Duodenal mucosa (tissue), 2 donors: ENCODE data around the gene PTGIR.

ENCODE experiments used
- H3K27ac ChIP-seq: one replicate; pipeline ENCODE4 v1.7.0; 2013; ENCODE audit warnings: low read depth, low read length
- H3K27me3 ChIP-seq, 2 donors: one replicate each; pipeline ENCODE4 v1.7.0; 2013; ENCODE audit warnings: low read length in 2 of 2, control low read depth in 1 of 2; ENCODE audit not compliant: insufficient read depth in 2 of 2, control insufficient read depth in 1 of 2
- H3K36me3 ChIP-seq, 2 donors: one replicate each; pipeline ENCODE4 v1.7.0; 2013; ENCODE audit warnings: low read length in 2 of 2, control low read depth in 1 of 2; ENCODE audit not compliant: insufficient read depth in 2 of 2, control insufficient read depth in 1 of 2
- H3K4me1 ChIP-seq, 2 donors: one replicate each; pipeline ENCODE4 v1.7.0; 2013; ENCODE audit warnings: low read length in 2 of 2, control low read depth in 1 of 2; ENCODE audit not compliant: insufficient read depth in 2 of 2, control insufficient read depth in 1 of 2
- H3K4me3 ChIP-seq, 2 donors: one replicate each; pipeline ENCODE4 v1.7.0; 2013; ENCODE audit warnings: low read length in 2 of 2, low read depth in 1 of 2
- H3K9ac ChIP-seq, 2 donors: one replicate each; pipeline ENCODE4 v1.7.0; 2013; ENCODE audit warnings: low read length in 2 of 2, low read depth in 1 of 2
- H3K9me3 ChIP-seq, 2 donors: one replicate each; pipeline ENCODE4 v1.7.0; 2013; ENCODE audit warnings: low read length in 2 of 2, control low read depth in 1 of 2; ENCODE audit not compliant: control insufficient read depth in 1 of 2

PTGIR gene

GRCh38 chr19:46585539-46585938 lies 39.4 kb downstream of the PTGIR start:
- Histone ChIP-seq H3K36me3 (no peaks in the 10 kb centered on the region), H3K27ac (no peak overlapping the region), H3K9me3 (no peaks in the 10 kb centered on the region), H3K4me1 (no peaks in the 10 kb centered on the region), H3K4me3 (no peak overlapping the region), H3K27me3 (no peaks in the 10 kb centered on the region), H3K9ac (no peak overlapping the region)

DNA sequence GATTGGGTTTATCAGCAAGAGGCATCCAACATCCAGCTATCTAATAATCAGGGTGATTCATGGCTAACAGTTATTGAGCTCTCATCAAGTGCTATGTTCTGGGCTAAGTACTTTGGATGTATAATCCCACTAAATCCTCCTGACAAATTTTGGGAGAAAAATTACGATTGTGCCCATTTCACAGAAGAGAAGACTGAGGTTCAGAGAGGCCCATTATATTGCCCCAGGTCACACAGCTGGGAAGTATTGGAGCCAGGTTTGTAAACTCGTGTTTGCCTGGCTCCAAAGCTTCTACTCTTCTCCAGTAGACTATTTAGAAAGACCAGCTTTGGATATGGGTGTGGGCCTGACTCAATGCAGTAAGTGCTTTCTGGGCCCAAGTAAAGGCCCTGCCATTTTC lies 44.6 kb downstream of the PTGIR start:
- Histone ChIP-seq H3K4me3 (no peak overlapping the region), H3K9ac (no peak overlapping the region), H3K27me3 (no peaks in the 10 kb centered on the region), H3K9me3 (no peaks in the 10 kb centered on the region), H3K4me1 (no peaks in the 10 kb centered on the region), H3K36me3 (no peaks in the 10 kb centered on the region), H3K27ac (no peak overlapping the region)

- Histone ChIP-seq H3K9me3 (no peaks in the 10 kb centered on the region), H3K27me3 (no peaks in the 10 kb centered on the region), H3K4me1 (no peaks in the 10 kb centered on the region), H3K36me3 (no peaks in the 10 kb centered on the region), H3K4me3 (no peak overlapping the region), H3K27ac (no peak overlapping the region), H3K9ac (no peak overlapping the region)
Observed at GRCh38 chr19:46579361-46579879, 45.5 kb downstream of the PTGIR start.

DNA sequence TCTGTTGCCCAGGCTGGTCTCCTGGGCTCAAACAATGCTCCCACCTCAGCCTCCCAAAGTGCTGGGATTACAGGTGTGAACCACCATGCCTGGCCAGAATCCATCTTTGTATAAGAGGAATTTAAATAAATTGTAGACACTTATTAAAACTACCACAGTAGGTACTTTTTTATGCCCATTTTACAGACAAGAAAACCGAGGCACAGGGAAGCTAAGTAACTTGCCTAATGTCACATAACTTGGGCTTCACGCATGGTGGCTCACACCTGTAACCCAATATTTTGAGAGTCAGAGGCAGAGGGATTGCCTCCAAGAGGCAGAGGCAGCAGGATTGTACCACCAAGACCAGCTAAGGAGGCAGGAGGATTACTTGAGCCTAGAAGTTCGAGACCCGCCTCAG lies 46.4 kb downstream of the PTGIR start:
- Histone ChIP-seq H3K4me1 (no peaks in the 10 kb centered on the region), H3K27me3 (no peaks in the 10 kb centered on the region), H3K9ac (no peak overlapping the region), H3K9me3 (no peaks in the 10 kb centered on the region), H3K27ac (no peak overlapping the region), H3K36me3 (no peaks in the 10 kb centered on the region), H3K4me3 (no peak overlapping the region)

DNA sequence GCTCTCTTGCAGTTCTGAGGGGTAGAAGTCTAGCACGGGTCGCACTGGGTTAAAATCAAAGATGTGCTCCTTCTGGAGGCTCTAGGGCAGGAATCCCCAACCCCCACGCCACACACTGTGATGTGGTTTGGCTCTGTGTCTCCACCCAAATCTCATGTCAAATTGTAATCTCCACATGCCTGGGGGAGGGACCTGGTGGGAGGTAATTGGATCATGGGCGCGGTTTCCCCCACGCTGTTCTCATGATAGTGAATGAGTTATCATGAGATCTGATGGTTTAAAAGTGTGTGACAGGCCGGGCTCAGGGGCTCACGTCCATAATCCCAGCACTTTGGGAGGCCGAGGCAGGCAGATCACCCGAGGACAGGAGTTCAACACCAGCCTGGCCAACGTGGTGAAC lies 50.4 kb downstream of the PTGIR start:
- no peaks in the 10 kb centered on the region for H3K27me3 ChIP-seq
- no peaks in the 10 kb centered on the region for H3K9me3 ChIP-seq
- H3K36me3 ChIP-seq = no peaks in the 10 kb centered on the region
- H3K4me1 ChIP-seq = no peaks in the 10 kb centered on the region
- no peak overlapping the region for H3K9ac ChIP-seq
- no peak overlapping the region for H3K27ac ChIP-seq
- no peak overlapping the region for H3K4me3 ChIP-seq

DNA sequence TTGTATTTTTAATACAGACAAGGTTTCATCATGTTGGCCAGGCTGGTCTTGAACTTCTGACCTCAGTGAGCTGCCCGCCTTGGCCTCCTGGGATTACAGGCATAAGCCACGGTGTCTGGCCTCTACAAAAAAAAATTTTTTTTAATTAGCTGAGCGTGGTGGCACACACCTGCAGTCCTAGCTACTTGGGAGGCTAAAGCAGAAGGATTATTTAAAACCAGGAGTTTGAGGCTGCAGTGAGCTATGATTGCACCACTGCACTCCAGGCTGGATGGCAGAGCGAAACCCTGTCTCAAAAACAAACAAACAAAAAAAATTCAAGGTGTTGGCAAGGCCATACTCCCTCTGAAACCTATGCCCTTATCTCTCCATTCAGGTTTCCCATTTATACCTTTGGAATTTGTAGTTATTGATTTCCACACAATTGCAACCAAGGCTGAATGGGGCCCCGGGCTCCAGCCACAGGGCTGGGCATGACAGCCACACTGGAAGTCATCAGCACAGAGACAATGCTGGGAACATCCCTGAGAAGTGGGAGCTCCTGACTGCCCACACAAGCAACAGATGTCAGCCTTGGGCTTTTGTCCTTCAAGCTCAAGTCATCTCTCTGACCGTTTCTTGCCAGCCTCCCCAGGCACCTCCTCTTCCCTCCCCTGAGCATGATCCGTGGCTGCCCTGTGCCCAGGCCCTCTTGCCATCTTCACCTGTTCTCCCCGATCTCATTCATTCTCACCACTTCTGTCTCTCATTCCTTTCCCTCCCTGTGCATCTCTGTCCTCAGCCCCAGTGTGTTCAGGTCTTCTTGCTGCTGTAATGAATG lies 51.0 kb downstream of the PTGIR start:
- Histone ChIP-seq H3K36me3 (no peaks in the 10 kb centered on the region), H3K4me1 (no peaks in the 10 kb centered on the region), H3K27me3 (no peaks in the 10 kb centered on the region), H3K4me3 (no peak overlapping the region), H3K9me3 (no peaks in the 10 kb centered on the region), H3K9ac (no peak overlapping the region), H3K27ac (no peak overlapping the region)

DNA sequence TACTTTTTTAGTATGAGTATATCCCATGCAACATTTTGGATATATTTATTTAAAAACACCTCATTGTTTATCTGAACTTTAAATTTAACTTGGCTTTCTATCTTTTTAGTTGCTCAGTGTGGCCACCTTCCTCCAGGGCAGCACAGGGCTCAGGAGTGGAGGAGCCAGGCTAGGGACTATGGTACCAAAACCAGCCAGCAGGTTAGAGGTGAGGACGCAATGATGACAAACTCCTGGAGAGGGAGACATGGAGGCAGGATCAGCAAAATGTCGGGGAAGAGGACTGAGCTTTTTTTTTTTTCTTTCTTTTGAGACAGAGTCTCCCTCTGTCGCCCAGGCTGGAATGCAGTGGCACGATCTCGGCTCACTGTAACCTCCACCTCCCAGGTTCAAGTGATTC lies 53.4 kb downstream of the PTGIR start:
- H3K27me3 ChIP-seq = no peaks in the 10 kb centered on the region

More for the DNA sequence above, 53.4 kb downstream of the PTGIR start:
- no peaks in the 10 kb centered on the region for H3K9me3 ChIP-seq
- no peak overlapping the region for H3K27ac ChIP-seq
- H3K4me1 ChIP-seq = no peaks in the 10 kb centered on the region
- H3K9ac ChIP-seq = no peak overlapping the region
- H3K4me3 ChIP-seq = no peak overlapping the region
- H3K36me3 ChIP-seq = no peaks in the 10 kb centered on the region
